ENCODE results near the gene PAGE2B. TPM values are rescaled to one million over a fixed set of nuclear protein-coding genes. Genes with fewer than 3 reads are reported as not detected.
"Not testable (repeated sequence)": the region's sequence is repeated elsewhere in the genome, so short reads cannot be mapped to it uniquely, and the experiment has no call there.

Gene PAGE2B
- total and polyA plus RNA-seq, 9 of the 15 experiments (the other 6 are each of a cell fraction or from before 2014, with no cell fraction given) = 1.8 to 36.0 (median 16.5) TPM

DNA sequence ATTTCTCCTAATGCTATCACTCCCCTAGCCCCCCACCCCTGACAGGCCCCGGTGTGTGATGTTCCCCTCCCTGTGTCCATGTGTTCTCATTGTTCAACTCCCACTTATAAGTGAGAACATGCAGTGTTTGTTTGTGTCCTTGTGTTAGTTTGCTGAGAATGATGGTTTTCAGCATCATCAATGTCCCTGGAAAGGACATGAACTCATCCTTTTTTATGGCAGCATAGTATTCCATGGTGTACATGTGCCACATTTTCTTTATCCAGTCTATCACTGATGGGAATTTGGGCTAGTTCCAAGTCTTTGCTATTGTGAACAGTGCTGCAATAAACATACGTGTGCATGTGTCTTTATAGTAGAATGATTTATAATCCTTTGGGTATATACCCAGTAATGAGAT is 7.7 kb upstream of the PAGE2B start:
- BruUV-seq (replicated peaks); H3K79me2 ChIP-seq (ENCODE audit: control insufficient read depth, insufficient read depth, low read length); CTCF ChIA-PET (ENCODE audit: low intra/inter-chr PET ratio); H3K27me3 ChIP-seq (ENCODE audit: control insufficient read depth in 2 of 2, insufficient read depth in 2 of 2, low read length in 2 of 2); H3K9ac ChIP-seq (ENCODE audit: insufficient read depth in 1 of 2, low read depth in 2 of 2, low read length in 2 of 2); H3K4me1 ChIP-seq (replicated peaks in 1 of 2; ENCODE audit: control insufficient read depth in 2 of 2, insufficient read depth in 2 of 2, low read length in 2 of 2); H3K36me3 ChIP-seq (ENCODE audit: control insufficient read depth, insufficient read depth, low read length); DNase-seq (ENCODE audit: extremely low read depth in 1 of 4, low spot score in 3 of 4); H3K27ac ChIP-seq (ENCODE audit: extremely low read depth, low read depth, low read length); H3K4me2 ChIP-seq (ENCODE audit: insufficient read depth, low read length); POLR2A ChIA-PET; H4K20me1 ChIP-seq (replicated peaks; ENCODE audit: control insufficient read depth, insufficient read depth, low read length); H2AFZ ChIP-seq (ENCODE audit: low read depth, low read length); ATAC-seq; H3K9me1 ChIP-seq (ENCODE audit: control insufficient read depth, insufficient read depth, low read length); intact Hi-C loops (cut with micrococcal nuclease); FAIRE-seq; H3K9me3 ChIP-seq (replicated peaks; ENCODE audit: control insufficient read depth, insufficient read depth, low read depth, low read length); H3K4me3 ChIP-seq: not testable (repeated sequence)
- TF ChIP-seq ZNF146 (CRISPR knock-in tag; IDR thresholded peaks at IDR 0.05; ENCODE audit: unreplicated experiment) = peak; percentile 73
- 0% methylated on average over 1 of the region's 2 CpGs for WGBS (ENCODE audit: insufficient coverage, low coverage, missing lambda C conversion rate)
- in situ Hi-C loops (cut with MboI) = loop anchor here (25.0 kb wide), 1 partner anchor 430 kb away; no protein-coding TSS in a partner anchor

GRCh38 chrX:55072286-55072685 is 2.5 kb upstream of the PAGE2B start:
- no peaks in the 10 kb centered on the region for H3K9me3 ChIP-seq (replicated peaks; ENCODE audit: control insufficient read depth, insufficient read depth, low read depth, low read length)
- BruUV-seq (replicated peaks) = no TSS peak
- in situ Hi-C loops (cut with MboI) (loop anchor here (25.0 kb wide), 1 partner anchor 435 kb away; no protein-coding TSS in a partner anchor), intact Hi-C loops (cut with micrococcal nuclease) (no loop called here)
- H3K27me3 ChIP-seq (ENCODE audit: control insufficient read depth in 2 of 2, insufficient read depth in 2 of 2, low read length in 2 of 2) = no peaks in the 10 kb centered on the region; a peak in 1 of 5 replicates
- H3K36me3 ChIP-seq (ENCODE audit: control insufficient read depth, insufficient read depth, low read length) = no peaks in the 10 kb centered on the region
- H3K27ac ChIP-seq (ENCODE audit: extremely low read depth, low read depth, low read length) = no peak overlapping the region
- H3K4me3 ChIP-seq = no peak overlapping the region
- ATAC-seq (no peak), DNase-seq (ENCODE audit: extremely low read depth in 1 of 4, low spot score in 3 of 4) (no peak), FAIRE-seq (no peak)
- POLR2A ChIA-PET = no interaction called here
- H3K9me1 ChIP-seq (ENCODE audit: control insufficient read depth, insufficient read depth, low read length) = no peaks in the 10 kb centered on the region
- H3K4me2 ChIP-seq (ENCODE audit: insufficient read depth, low read length) = no peak overlapping the region
- CTCF ChIA-PET (ENCODE audit: low intra/inter-chr PET ratio) = no interaction called here
- H2AFZ ChIP-seq (ENCODE audit: low read depth, low read length) = no peak overlapping the region
- H3K9ac ChIP-seq (ENCODE audit: insufficient read depth in 1 of 2, low read depth in 2 of 2, low read length in 2 of 2) = no peak overlapping the region
- no peaks in the 10 kb centered on the region for H3K79me2 ChIP-seq (ENCODE audit: control insufficient read depth, insufficient read depth, low read length)
- H4K20me1 ChIP-seq (replicated peaks; ENCODE audit: control insufficient read depth, insufficient read depth, low read length) = no peaks in the 10 kb centered on the region
- H3K4me1 ChIP-seq (replicated peaks in 1 of 2; ENCODE audit: control insufficient read depth in 2 of 2, insufficient read depth in 2 of 2, low read length in 2 of 2) = peaks cover 0 to 5% of the 10 kb centered on the region in 2 experiments; a peak in 1 of 5 replicates
- no peak for TF ChIP-seq PYGO2 (tag; IDR thresholded peaks at IDR 0.05)
- no peak for TF ChIP-seq MYBL2 (IDR thresholded peaks at IDR 0.05; ENCODE audit: low read depth)
- no peak for TF ChIP-seq MYBL2 (CRISPR knock-in tag; IDR thresholded peaks at IDR 0.05; ENCODE audit: borderline replicate concordance)
- TF ChIP-seq TGIF2 (CRISPR knock-in tag; IDR thresholded peaks at IDR 0.05) = no peak
- TF ChIP-seq ZNF79 (CRISPR knock-in tag; IDR thresholded peaks at IDR 0.05; ENCODE audit: low read depth) = no peak
- TF ChIP-seq ZNF589 (CRISPR knock-in tag; IDR thresholded peaks at IDR 0.05; ENCODE audit: low read depth) = no peak
- no peak for TF ChIP-seq YY1 (IDR thresholded peaks at IDR 0.05; ENCODE audit: borderline replicate concordance in 1 of 3, control insufficient read depth in 1 of 3, extremely low read depth in 1 of 3, insufficient read depth in 3 of 3, insufficient read length in 1 of 3, insufficient replicate concordance in 2 of 3, low read depth in 1 of 3, low read length in 2 of 3)
- no peak for TF ChIP-seq BCOR (IDR thresholded peaks at IDR 0.05)
- TF ChIP-seq, protein P1, sequence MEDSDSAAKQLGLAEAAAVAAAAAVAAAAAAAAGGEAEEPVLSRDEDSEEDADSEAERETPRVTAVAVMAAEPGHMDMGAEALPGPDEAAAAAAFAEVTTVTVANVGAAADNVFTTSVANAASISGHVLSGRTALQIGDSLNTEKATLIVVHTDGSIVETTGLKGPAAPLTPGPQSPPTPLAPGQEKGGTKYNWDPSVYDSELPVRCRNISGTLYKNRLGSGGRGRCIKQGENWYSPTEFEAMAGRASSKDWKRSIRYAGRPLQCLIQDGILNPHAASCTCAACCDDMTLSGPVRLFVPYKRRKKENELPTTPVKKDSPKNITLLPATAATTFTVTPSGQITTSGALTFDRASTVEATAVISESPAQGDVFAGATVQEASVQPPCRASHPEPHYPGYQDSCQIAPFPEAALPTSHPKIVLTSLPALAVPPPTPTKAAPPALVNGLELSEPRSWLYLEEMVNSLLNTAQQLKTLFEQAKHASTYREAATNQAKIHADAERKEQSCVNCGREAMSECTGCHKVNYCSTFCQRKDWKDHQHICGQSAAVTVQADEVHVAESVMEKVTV (CRISPR knock-in tag; IDR thresholded peaks at IDR 0.05) = no peak
- no peak for TF ChIP-seq U2AF2 (optimal IDR thresholded peaks at IDR 0.05; ENCODE audit: low read depth, low read length)
- TF ChIP-seq, protein P2, sequence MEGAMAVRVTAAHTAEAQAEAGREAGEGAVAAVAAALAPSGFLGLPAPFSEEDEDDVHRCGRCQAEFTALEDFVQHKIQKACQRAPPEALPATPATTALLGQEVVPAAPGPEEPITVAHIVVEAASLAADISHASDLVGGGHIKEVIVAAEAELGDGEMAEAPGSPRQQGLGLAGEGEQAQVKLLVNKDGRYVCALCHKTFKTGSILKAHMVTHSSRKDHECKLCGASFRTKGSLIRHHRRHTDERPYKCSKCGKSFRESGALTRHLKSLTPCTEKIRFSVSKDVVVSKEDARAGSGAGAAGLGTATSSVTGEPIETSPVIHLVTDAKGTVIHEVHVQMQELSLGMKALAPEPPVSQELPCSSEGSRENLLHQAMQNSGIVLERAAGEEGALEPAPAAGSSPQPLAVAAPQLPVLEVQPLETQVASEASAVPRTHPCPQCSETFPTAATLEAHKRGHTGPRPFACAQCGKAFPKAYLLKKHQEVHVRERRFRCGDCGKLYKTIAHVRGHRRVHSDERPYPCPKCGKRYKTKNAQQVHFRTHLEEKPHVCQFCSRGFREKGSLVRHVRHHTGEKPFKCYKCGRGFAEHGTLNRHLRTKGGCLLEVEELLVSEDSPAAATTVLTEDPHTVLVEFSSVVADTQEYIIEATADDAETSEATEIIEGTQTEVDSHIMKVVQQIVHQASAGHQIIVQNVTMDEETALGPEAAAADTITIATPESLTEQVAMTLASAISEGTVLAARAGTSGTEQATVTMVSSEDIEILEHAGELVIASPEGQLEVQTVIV (CRISPR knock-in tag; IDR thresholded peaks at IDR 0.05; ENCODE audit: borderline replicate concordance) = no peak
- 0% methylated on average over 1 of the region's 3 CpGs for WGBS (ENCODE audit: insufficient coverage, low coverage, missing lambda C conversion rate)
